GM23338 (cell line): ENCODE results near the gene TGFBR1. TPM values are rescaled to one million over a fixed set of nuclear protein-coding genes. Genes with fewer than 3 reads are reported as not detected.

Experiments used
- ATAC-seq: fragments of 200-7000 bp; cut with Tn5 transposase; 3 replicates; pipeline ENCODE4 v1.9.1; 2020
- DNase-seq: peaks from one replicate; pipeline ENCODE4 v3.0.0-alpha.2; 2015; ENCODE audit warnings: low spot score
- H2AFZ ChIP-seq: fragments of 200-600 bp; sonication (generic); 2 replicates; pipeline ENCODE4 v1.8.0; 2016; ENCODE audit warnings: antibody characterized with exemption, mild to moderate bottlenecking, moderate library complexity
- H3F3A ChIP-seq: fragments of 200-600 bp; sonication (generic); replicated peaks from 2 replicates; pipeline ENCODE4 v1.8.0; 2017; ENCODE audit warnings: antibody characterized with exemption, mixed run types, low read depth
- H3K27ac ChIP-seq: fragments of 200-600 bp; sonication (generic); 2 replicates; pipeline ENCODE4 v1.6.1; 2016; ENCODE audit warnings: low read depth
- H3K27me3 ChIP-seq: fragments of 200-600 bp; sonication (generic); 2 replicates; pipeline ENCODE4 v1.8.0; 2016; ENCODE audit warnings: mild to moderate bottlenecking, mixed run types, moderate library complexity; ENCODE audit not compliant: insufficient read depth
- H3K36me3 ChIP-seq: fragments of 200-600 bp; sonication (generic); 2 replicates; pipeline ENCODE4 v1.8.0; 2016; ENCODE audit warnings: mild to moderate bottlenecking; ENCODE audit not compliant: insufficient read depth
- H3K4me1 ChIP-seq: fragments of 200-600 bp; sonication (generic); 2 replicates; pipeline ENCODE4 v1.8.0; 2016; ENCODE audit warnings: mild to moderate bottlenecking, moderate library complexity; ENCODE audit not compliant: insufficient read depth
- H3K4me2 ChIP-seq: fragments of 200-600 bp; sonication (generic); 2 replicates; pipeline ENCODE4 v1.7.1; 2017; ENCODE audit warnings: mixed run types
- H3K4me3 ChIP-seq: fragments of 200-600 bp; sonication (generic); 2 replicates; pipeline ENCODE4 v1.6.1; 2016; ENCODE audit warnings: mixed run types
- H3K79me2 ChIP-seq: fragments of 200-600 bp; sonication (generic); replicated peaks from 2 replicates; pipeline ENCODE4 v1.8.0; 2017; ENCODE audit warnings: mild to moderate bottlenecking; ENCODE audit not compliant: insufficient read depth
- H3K9me2 ChIP-seq: fragments of 200-600 bp; sonication (generic); 2 replicates; pipeline ENCODE4 v1.8.0; 2017; ENCODE audit not compliant: insufficient read depth
- H4K20me1 ChIP-seq: fragments of 200-600 bp; sonication (generic); replicated peaks from 2 replicates; pipeline ENCODE4 v1.8.0; 2017; ENCODE audit warnings: mild to moderate bottlenecking; ENCODE audit not compliant: insufficient read depth
- H3K27ac Mint-ChIP-seq: 2 replicates; pipeline ENCODE4 v1.8.0; 2020; ENCODE audit warnings: inconsistent platforms, mild to moderate bottlenecking, moderate library complexity, mixed read lengths
- H3K27me3 Mint-ChIP-seq: 3 replicates; pipeline ENCODE4 v1.8.0; 2022; ENCODE audit warnings: low read depth, mild to moderate bottlenecking, moderate library complexity, mixed read lengths, inconsistent platforms; ENCODE audit not compliant: insufficient read depth, poor library complexity
- H3K36me3 Mint-ChIP-seq: 3 replicates; pipeline ENCODE4 v1.8.0; 2021; ENCODE audit warnings: low read depth, mild to moderate bottlenecking, inconsistent platforms, moderate library complexity, mixed read lengths
- H3K4me1 Mint-ChIP-seq: 3 replicates; pipeline ENCODE4 v1.8.0; 2020; ENCODE audit warnings: mild to moderate bottlenecking, inconsistent platforms, mixed read lengths
- H3K4me3 Mint-ChIP-seq: 3 replicates; pipeline ENCODE4 v1.8.0; 2021; ENCODE audit warnings: moderate library complexity, mild to moderate bottlenecking, inconsistent platforms, mixed read lengths
- H3K9me3 Mint-ChIP-seq: 3 replicates; pipeline ENCODE4 v1.8.0; 2020; ENCODE audit warnings: moderate library complexity, mild to moderate bottlenecking, inconsistent platforms, mixed read lengths
- CREB1 ChIP-seq: fragments of 250-450 bp; sonication (Bioruptor Pico); IDR thresholded peaks from 2 replicates; pipeline ENCODE4 v1.5.0; 2020; ENCODE audit warnings: low read depth, mild to moderate bottlenecking, moderate library complexity
- ETS1 ChIP-seq: IDR thresholded peaks from 2 replicates; pipeline ENCODE4 v1.6.1; 2016; ENCODE audit warnings: antibody characterized with exemption
- REST ChIP-seq: IDR thresholded peaks from one replicate; pipeline ENCODE4 v1.6.1; 2018; ENCODE audit warnings: antibody characterized with exemption; ENCODE audit not compliant: unreplicated experiment
- STAT1 ChIP-seq: IDR thresholded peaks from one replicate; pipeline ENCODE4 v1.6.1; 2016; ENCODE audit warnings: antibody characterized with exemption; ENCODE audit not compliant: unreplicated experiment
- ZNF114 ChIP-seq: fragments of 250-450 bp; sonication (Bioruptor Pico); IDR thresholded peaks from 2 replicates; pipeline ENCODE4 v1.5.0; 2020; ENCODE audit warnings: mild to moderate bottlenecking, moderate library complexity
- polyA plus RNA-seq: library from polyadenylated mRNA; unstranded; fragments of >200 nt; fragmentation: Nextera tagmentation; extraction: Ambion mirVana; gene quantifications from 2 replicates; pipeline ENCODE4 v1.2.1, GENCODE V29; 2016
- small RNA-seq: library from RNA; depleted of rRNA; stranded (forward); fragments of <200 nt; gene quantifications from one replicate; pipeline ENCODE3, GENCODE V24; 2014; ENCODE audit warnings: low replicate concordance
- total RNA-seq: library from RNA; depleted of rRNA; stranded (reverse); fragments of >200 nt; shearing (Covaris generic); gene quantifications from 2 replicates; pipeline ENCODE4 v1.2.3, GENCODE V29; 2014; rRNA removed

Gene TGFBR1
- total and polyA plus RNA-seq, 2 experiments from 2014 or later, result 9.3 to 40.2 TPM

GRCh38 chr9:99201603-99202002 is 96.7 kb downstream of the TGFBR1 start:
- Mint-ChIP-seq H3K4me1 (peaks cover 7% of the 10 kb centered on the region; the same call in 2 of the 3 replicates), H3K27ac (no peak overlapping the region), H3K4me3 (no peak overlapping the region), H3K36me3 (no peaks in the 10 kb centered on the region), H3K9me3 (no peaks in the 10 kb centered on the region; the same call in 1 of the 3 replicates), H3K27me3 (no peaks in the 10 kb centered on the region)
- Histone ChIP-seq H3K27me3 (no peaks in the 10 kb centered on the region), H3K9me2 (no peaks in the 10 kb centered on the region), H3K4me3 (no peak overlapping the region), H3K36me3 (no peaks in the 10 kb centered on the region), H3K4me1 (no peaks in the 10 kb centered on the region), H3K27ac (no peak overlapping the region), H4K20me1 (no peaks in the 10 kb centered on the region; the same call in 1 of the 2 replicates), H3K4me2 (no peak overlapping the region), H3F3A (no peaks in the 10 kb centered on the region), H2AFZ (no peak overlapping the region), H3K79me2 (no peaks in the 10 kb centered on the region)
- TF ChIP-seq REST, result no peak
- TF ChIP-seq STAT1, result no peak
- no peak for TF ChIP-seq ETS1
- TF ChIP-seq ZNF114 (CRISPR knock-in tag), result no peak
- no peak for TF ChIP-seq CREB1 (CRISPR knock-in tag)
- ATAC-seq (no peak), DNase-seq (no peak)

Small RNA genes within 50 kb of the gene (small RNA-seq; reads per million reads assigned to genes)
- not detected for gene RN7SL794P
- gene RNA5SP290, result not detected

Other genes with a start within 250 kb of the TGFBR1 start
- gene COL15A1, start 161.2 kb upstream of the TGFBR1 start, total RNA-seq, result 0.17 and 0.50 TPM in 2 replicates
- gene COL15A1, start 161.2 kb upstream of the TGFBR1 start, polyA plus RNA-seq, result 0.18 TPM in 1 of 2 replicates, not detected in the other
- 34.3 and 39.7 TPM in 2 replicates for gene ALG2, start 116.8 kb downstream of the TGFBR1 start, total RNA-seq
- gene ALG2, start 116.8 kb downstream of the TGFBR1 start, polyA plus RNA-seq, result 28.8 and 31.5 TPM in 2 replicates
- gene SEC61B, start 117.2 kb downstream of the TGFBR1 start, total RNA-seq, result 90.5 and 133 TPM in 2 replicates
- 602 and 623 TPM in 2 replicates for gene SEC61B, start 117.2 kb downstream of the TGFBR1 start, polyA plus RNA-seq